Measurements from ENCODE around the gene COL2A1. TPM values are rescaled to one million over a fixed set of nuclear protein-coding genes. Genes with fewer than 3 reads are reported as not detected.

COL2A1 gene
- total RNA-seq, 1 experiment from 2014 or later = 10.8 TPM

GRCh38 chr12:47947341-47947740 is 56.9 kb downstream of the COL2A1 start:
- no peak overlapping the region for H2BK15ac ChIP-seq (ENCODE audit: low read depth, low read length)
- no peaks in the 10 kb centered on the region for H3K79me2 ChIP-seq (ENCODE audit: insufficient read depth, low read length)
- no peaks in the 10 kb centered on the region for H3K4me1 ChIP-seq (ENCODE audit: insufficient read depth, low read length)
- no peak overlapping the region for H3K18ac ChIP-seq (ENCODE audit: insufficient read length, low read depth, low read length)
- H3K4ac ChIP-seq (ENCODE audit: low read depth, low read length) = no peak overlapping the region
- Mint-ChIP-seq H3K36me3 (ENCODE audit: insufficient read depth in 1 of 3, low read depth in 3 of 3) (no peaks in the 10 kb centered on the region), H3K4me3 (no peak overlapping the region), H3K27ac (no peak overlapping the region), H3K4me1 (peaks cover 16 to 24% of the 10 kb centered on the region in 2 experiments), H3K27me3 (ENCODE audit: low read depth) (peaks cover 7% of the 10 kb centered on the region), H3K9me3 (no peaks in the 10 kb centered on the region; a peak in 1 of 5 replicates)
- no peak overlapping the region for H4K5ac ChIP-seq (ENCODE audit: insufficient read length, low read depth, low read length)
- H4K91ac ChIP-seq (ENCODE audit: insufficient read length, low read depth, low read length) = no peak overlapping the region
- no peak overlapping the region for H3K4me2 ChIP-seq (ENCODE audit: insufficient read depth, insufficient read length, low read length)
- no peaks in the 10 kb centered on the region for H3K79me1 ChIP-seq (ENCODE audit: insufficient read depth, low read depth, low read length, poor library complexity, severe bottlenecking)
- H3K27ac ChIP-seq (ENCODE audit: insufficient read length, low read depth, low read length) = no peak overlapping the region
- H2BK120ac ChIP-seq (ENCODE audit: low read depth, low read length, poor library complexity, severe bottlenecking) = no peak overlapping the region
- H3K23me2 ChIP-seq (ENCODE audit: insufficient read length, low read depth, low read length, poor library complexity, severe bottlenecking) = no peaks in the 10 kb centered on the region
- no peak overlapping the region for H3T11ph ChIP-seq (ENCODE audit: low read length)
- no peak overlapping the region for H3K56ac ChIP-seq (ENCODE audit: insufficient read length, low read depth, low read length)
- TF ChIP-seq, protein P1, sequence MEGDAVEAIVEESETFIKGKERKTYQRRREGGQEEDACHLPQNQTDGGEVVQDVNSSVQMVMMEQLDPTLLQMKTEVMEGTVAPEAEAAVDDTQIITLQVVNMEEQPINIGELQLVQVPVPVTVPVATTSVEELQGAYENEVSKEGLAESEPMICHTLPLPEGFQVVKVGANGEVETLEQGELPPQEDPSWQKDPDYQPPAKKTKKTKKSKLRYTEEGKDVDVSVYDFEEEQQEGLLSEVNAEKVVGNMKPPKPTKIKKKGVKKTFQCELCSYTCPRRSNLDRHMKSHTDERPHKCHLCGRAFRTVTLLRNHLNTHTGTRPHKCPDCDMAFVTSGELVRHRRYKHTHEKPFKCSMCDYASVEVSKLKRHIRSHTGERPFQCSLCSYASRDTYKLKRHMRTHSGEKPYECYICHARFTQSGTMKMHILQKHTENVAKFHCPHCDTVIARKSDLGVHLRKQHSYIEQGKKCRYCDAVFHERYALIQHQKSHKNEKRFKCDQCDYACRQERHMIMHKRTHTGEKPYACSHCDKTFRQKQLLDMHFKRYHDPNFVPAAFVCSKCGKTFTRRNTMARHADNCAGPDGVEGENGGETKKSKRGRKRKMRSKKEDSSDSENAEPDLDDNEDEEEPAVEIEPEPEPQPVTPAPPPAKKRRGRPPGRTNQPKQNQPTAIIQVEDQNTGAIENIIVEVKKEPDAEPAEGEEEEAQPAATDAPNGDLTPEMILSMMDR (conservative IDR thresholded peaks at IDR 0.05) = no peak
- no peaks in the 10 kb centered on the region for H3K9me3 ChIP-seq (ENCODE audit: control insufficient read depth, low read depth, low read length)
- H3K27me3 ChIP-seq (ENCODE audit: insufficient read depth, low read length) = no peaks in the 10 kb centered on the region
- H3K23ac ChIP-seq (ENCODE audit: insufficient read length, low read depth, low read length) = no peak overlapping the region
- H3K9ac ChIP-seq (ENCODE audit: extremely low read depth, insufficient read length, low read length) = no peak overlapping the region
- H4K8ac ChIP-seq (replicated peaks; ENCODE audit: insufficient read length, low read depth, low read length) = no peak overlapping the region
- no peak overlapping the region for H2BK20ac ChIP-seq (ENCODE audit: low read depth, low read length, poor library complexity, severe bottlenecking)
- H3K14ac ChIP-seq (ENCODE audit: insufficient read depth, low read length) = no peak overlapping the region
- no peak overlapping the region for H2AFZ ChIP-seq (ENCODE audit: low read length)
- H2BK12ac ChIP-seq (ENCODE audit: insufficient read length, low read depth, low read length) = no peak overlapping the region
- peaks cover 2% of the 10 kb centered on the region for H4K20me1 ChIP-seq (ENCODE audit: control insufficient read depth, insufficient read depth, insufficient read length)
- no peak overlapping the region for H2BK5ac ChIP-seq (ENCODE audit: insufficient read length, low read length)
- no peak for DNase-seq
- WGBS (ENCODE audit: extremely low coverage, insufficient read length, low lambda C conversion rate) = no CpG with 5 or more reads among the region's 12 CpGs
- no peak overlapping the region for H2AK5ac ChIP-seq (ENCODE audit: insufficient read length, low read length)

All from H9 (cell line).